Right atrium auricular region (tissue), 2 donors: ENCODE results near the gene SFXN2. TPM values are rescaled to one million over a fixed set of nuclear protein-coding genes. Genes with fewer than 3 reads are reported as not detected.

Source experiments
- DNase-seq: peaks from one replicate; pipeline ENCODE4 v3.0.0-alpha.2; 2019; ENCODE audit warnings: low spot score
- H3K27ac ChIP-seq, 2 donors: fragments of 200-600 bp; sonication (generic); 1 replicate in 1 of 2; 2 replicates in 1 of 2; pipeline ENCODE4 v1.5.1; 2016 to 2019
- H3K27me3 ChIP-seq, 2 donors: fragments of 200-600 bp; sonication (generic); one replicate each; pipeline versions ENCODE4 v1.5.1 to v1.6.0; 2017 to 2019
- H3K36me3 ChIP-seq: fragments of 200-600 bp; sonication (generic); one replicate; pipeline ENCODE4 v1.5.1; 2016
- H3K4me1 ChIP-seq, 2 donors: fragments of 200-600 bp; sonication (generic); one replicate each; pipeline versions ENCODE4 v1.5.1 to v1.6.0; 2017 to 2019
- H3K4me3 ChIP-seq, 2 donors: fragments of 200-600 bp; sonication (generic); 1 replicate in 1 of 2; 2 replicates in 1 of 2; pipeline ENCODE4 v1.5.1; 2017 to 2019; ENCODE audit warnings: mild to moderate bottlenecking in 1 of 2, moderate library complexity in 1 of 2
- H3K9me3 ChIP-seq, 2 donors: fragments of 200-600 bp; sonication (generic); one replicate each; pipeline ENCODE4 v1.5.1; 2019
- CTCF ChIP-seq, 2 donors: fragments of 200-600 bp; sonication (generic); IDR thresholded peaks; one replicate each; pipeline ENCODE4 v1.5.1; 2019; ENCODE audit warnings: antibody characterized with exemption in 2 of 2
- total RNA-seq, 2 donors: library from RNA; depleted of rRNA; stranded (reverse); fragments of >200 nt; gene quantifications; one replicate each; pipeline ENCODE4 v1.1.0, GENCODE V29; 2016

The SFXN2 gene
- total RNA-seq, 2 donors from 2014 or later, result 0.59 to 2.7 TPM

GRCh38 chr10:102678842-102679289 is 35.6 kb upstream of the SFXN2 start:
- Histone ChIP-seq H3K36me3 (no peaks in the 10 kb centered on the region), H3K27ac (peak overlapping the region; percentile 55 to 66), H3K4me3 (peak overlapping the region in 1 of 2 donors; percentile 12), H3K4me1 (peaks cover 0 to 57% of the 10 kb centered on the region in 2 donors), H3K27me3 (no peaks in the 10 kb centered on the region), H3K9me3 (no peaks in the 10 kb centered on the region)
- no peak for DNase-seq
- peak; percentile 44 to 82 for TF ChIP-seq CTCF (IDR thresholded peaks at IDR 0.05)

- no peak for TF ChIP-seq CTCF (IDR thresholded peaks at IDR 0.05)
- H3K9me3 ChIP-seq, result no peaks in the 10 kb centered on the region
- no peaks in the 10 kb centered on the region for H3K36me3 ChIP-seq
- peaks cover 0 to 49% of the 10 kb centered on the region in 2 donors for H3K4me1 ChIP-seq
- no peak overlapping the region for H3K4me3 ChIP-seq
- peak overlapping the region in 1 of 2 donors; percentile 66 for H3K27ac ChIP-seq
- no peaks in the 10 kb centered on the region for H3K27me3 ChIP-seq
- no peak for DNase-seq
Observed at GRCh38 chr10:102679596-102679995, 34.8 kb upstream of the SFXN2 start.

GRCh38 chr10:102681696-102682095 is 32.7 kb upstream of the SFXN2 start:
- no peaks in the 10 kb centered on the region for H3K27me3 ChIP-seq
- no peak overlapping the region for H3K27ac ChIP-seq
- H3K9me3 ChIP-seq, result no peaks in the 10 kb centered on the region
- H3K4me1 ChIP-seq, result peaks cover 0 to 28% of the 10 kb centered on the region in 2 donors
- no peak overlapping the region for H3K4me3 ChIP-seq
- no peak for DNase-seq
- H3K36me3 ChIP-seq, result peaks cover 5% of the 10 kb centered on the region
- no peak for TF ChIP-seq CTCF (IDR thresholded peaks at IDR 0.05)

- peaks cover 5% of the 10 kb centered on the region for H3K36me3 ChIP-seq
- H3K4me1 ChIP-seq, result peaks cover 0 to 21% of the 10 kb centered on the region in 2 donors
- DNase-seq, result no peak
- H3K27me3 ChIP-seq, result no peaks in the 10 kb centered on the region
- H3K4me3 ChIP-seq, result no peak overlapping the region
- H3K9me3 ChIP-seq, result no peaks in the 10 kb centered on the region
- TF ChIP-seq CTCF (IDR thresholded peaks at IDR 0.05), result no peak
- no peak overlapping the region for H3K27ac ChIP-seq
Observed at GRCh38 chr10:102682416-102682815, 32.0 kb upstream of the SFXN2 start.

- no peak for DNase-seq
- peaks cover 0 to 16% of the 10 kb centered on the region in 2 donors for H3K4me1 ChIP-seq
- H3K36me3 ChIP-seq, result peaks cover 5% of the 10 kb centered on the region
- H3K27me3 ChIP-seq, result no peaks in the 10 kb centered on the region
- H3K9me3 ChIP-seq, result no peaks in the 10 kb centered on the region
- no peak for TF ChIP-seq CTCF (IDR thresholded peaks at IDR 0.05)
- no peak overlapping the region for H3K4me3 ChIP-seq
- no peak overlapping the region for H3K27ac ChIP-seq
Observed at GRCh38 chr10:102682981-102683380, 31.5 kb upstream of the SFXN2 start.

- H3K4me1 ChIP-seq, result peaks cover 0 to 8% of the 10 kb centered on the region in 2 donors
- peaks cover 5% of the 10 kb centered on the region for H3K36me3 ChIP-seq
- DNase-seq, result no peak
- no peak for TF ChIP-seq CTCF (IDR thresholded peaks at IDR 0.05)
- no peaks in the 10 kb centered on the region for H3K9me3 ChIP-seq
- H3K27me3 ChIP-seq, result no peaks in the 10 kb centered on the region
- H3K27ac ChIP-seq, result no peak overlapping the region
- H3K4me3 ChIP-seq, result no peak overlapping the region
Observed at GRCh38 chr10:102683736-102684135, 30.7 kb upstream of the SFXN2 start.
